HepG2 (cell line): ENCODE results near the gene MYO7A. TPM values are rescaled to one million over a fixed set of nuclear protein-coding genes. Genes with fewer than 3 reads are reported as not detected.

Experiments used
- ATAC-seq: fragments of 200-7000 bp; cut with Tn5 transposase; 3 replicates; pipeline ENCODE4 v1.9.1; 2020; ENCODE audit warnings: mild to moderate bottlenecking, moderate library complexity
- BruUV-seq: library from RNA; stranded (reverse); fragments of 400-500 nt; replicated peaks from 2 replicates; lab custom pipeline; 2021; lab: Mats Ljungman, UMichigan
- CTCF ChIA-PET: fragments of 300-600 bp; formaldehyde crosslinking; extraction: SDS; loops from one replicate; lab custom pipeline; 2021; ENCODE audit warnings: low total read pairs, inconsistent platforms, low intra/inter-chr PET ratio; lab: Yijun Ruan, JAX
- POLR2A ChIA-PET: fragments of 350-600 bp; sonication (Branson Sonifier 250); formaldehyde crosslinking; loops from one replicate; lab custom pipeline; 2020; ENCODE audit warnings: antibody characterized with exemption, inconsistent platforms; lab: Yijun Ruan, JAX
- DNase-seq: peaks from one replicate; pipeline ENCODE4 v3.0.0-alpha.2; 2015; ENCODE audit warnings: low spot score
- FAIRE-seq: peaks from 3 replicates; lab custom pipeline; 2011; peaks lifted over from hg19 to GRCh38; lab: Jason Lieb, UNC
- H2AFZ ChIP-seq: one replicate; pipeline ENCODE4 v1.6.1; 2011; ENCODE audit warnings: low read length, inconsistent platforms
- H3K27ac ChIP-seq: fragments of 300-600 bp; 3 replicates; pipeline ENCODE4 v1.8.0; 2011; ENCODE audit warnings: mixed run types, mild to moderate bottlenecking, mixed read lengths, low read length, inconsistent platforms; ENCODE audit not compliant: insufficient read depth; ENCODE audit errors: extremely low read length
- H3K27me3 ChIP-seq, 2 experiments: fragments of 200-600 bp in 1 of 2; 2 replicates in 1 of 2; 3 replicates in 1 of 2; pipeline versions ENCODE4 v1.6.0 to v1.8.0; 2011; ENCODE audit warnings: low read length in 2 of 2, mild to moderate bottlenecking in 2 of 2, moderate library complexity in 2 of 2, inconsistent platforms in 1 of 2; ENCODE audit not compliant: insufficient read depth in 2 of 2, control insufficient read depth in 1 of 2
- H3K36me3 ChIP-seq, 2 experiments: fragments of 200-600 bp in 1 of 2; replicated peaks in 1 of 2; 2 replicates in 1 of 2; 3 replicates in 1 of 2; pipeline versions ENCODE4 v1.5.1 to v1.8.0; 2011; ENCODE audit warnings: low read length in 2 of 2, inconsistent platforms in 1 of 2; ENCODE audit not compliant: insufficient read depth in 2 of 2, control insufficient read depth in 1 of 2
- H3K4me1 ChIP-seq: 2 replicates; pipeline ENCODE4 v1.5.1; 2012; ENCODE audit warnings: low read length, inconsistent platforms; ENCODE audit not compliant: insufficient read depth
- H3K4me2 ChIP-seq: 2 replicates; pipeline ENCODE4 v1.6.0; 2011; ENCODE audit warnings: low read depth, low read length, inconsistent platforms
- H3K4me3 ChIP-seq, 3 experiments: fragments of 200-600 bp in 1 of 3; sonication (generic), shearing (Covaris generic) in 1 of 3; replicated peaks in 1 of 3; 2 replicates each; pipeline ENCODE4 v1.5.1; 2011 to 2016; ENCODE audit warnings: low read length in 3 of 3, inconsistent platforms in 2 of 3, low read depth in 2 of 3, mild to moderate bottlenecking in 2 of 3, control low read depth in 1 of 3, mixed read lengths in 1 of 3; ENCODE audit not compliant: insufficient read depth in 1 of 3
- H3K79me2 ChIP-seq: one replicate; pipeline ENCODE4 v1.6.1; 2011; ENCODE audit warnings: low read length, inconsistent platforms; ENCODE audit not compliant: insufficient read depth
- H3K9ac ChIP-seq: 2 replicates; pipeline ENCODE4 v1.6.0; 2011; ENCODE audit warnings: mild to moderate bottlenecking, low read depth, low read length, inconsistent platforms; ENCODE audit not compliant: insufficient read depth
- H3K9me3 ChIP-seq: 2 replicates; pipeline ENCODE4 v1.5.1; 2012; ENCODE audit warnings: mild to moderate bottlenecking, low read length
- H4K20me1 ChIP-seq: 2 replicates; pipeline ENCODE4 v1.6.0; 2011; ENCODE audit warnings: inconsistent platforms, mild to moderate bottlenecking, low read length, moderate library complexity; ENCODE audit not compliant: insufficient read depth
- ATRX ChIP-seq: sonication (generic); formaldehyde crosslinking; IDR thresholded peaks from 2 replicates; pipeline ENCODE4 v1.4.0; 2020; ENCODE audit warnings: missing genetic modification reagents, borderline replicate concordance
- DRAP1 ChIP-seq: IDR thresholded peaks from 2 replicates; pipeline ENCODE4 v1.6.1; 2016; ENCODE audit warnings: missing genetic modification reagents, missing compliant biosample characterization
- GABPA ChIP-seq, 2 experiments: IDR thresholded peaks; 2 replicates each; pipeline ENCODE4 v1.6.1; 2011 to 2016; ENCODE audit warnings: low read depth in 2 of 2, low read length in 1 of 2, missing biosample characterization in 1 of 2, missing genetic modification characterization in 1 of 2
- MZF1 ChIP-seq: sonication (generic); formaldehyde crosslinking; IDR thresholded peaks from 2 replicates; pipeline ENCODE4 v1.8.1; 2023; ENCODE audit warnings: mild to moderate bottlenecking, missing genetic modification reagents, borderline replicate concordance
- NR1H2 ChIP-seq: sonication (generic); formaldehyde crosslinking; IDR thresholded peaks from 2 replicates; pipeline ENCODE4 v1.8.1; 2022; ENCODE audit warnings: low read depth, missing genetic modification reagents, borderline replicate concordance
- RAD51 ChIP-seq: fragments of 450-650 bp; IDR thresholded peaks from 2 replicates; pipeline ENCODE4 v1.6.1; 2016; ENCODE audit warnings: borderline replicate concordance
- ZBED4 ChIP-seq: sonication (generic); formaldehyde crosslinking; IDR thresholded peaks from 2 replicates; pipeline ENCODE4 v1.4.0; 2020; ENCODE audit warnings: missing genetic modification reagents, borderline replicate concordance
- ZBTB42 ChIP-seq: sonication (generic); formaldehyde crosslinking; IDR thresholded peaks from 2 replicates; pipeline ENCODE4 v1.5.0; 2020; ENCODE audit warnings: mild to moderate bottlenecking, missing genetic modification reagents
- ZMAT3 ChIP-seq: sonication (generic); formaldehyde crosslinking; conservative IDR thresholded peaks from 2 replicates; pipeline ENCODE4 v1.7.0; 2021; ENCODE audit warnings: missing genetic modification reagents
- ZNF20 ChIP-seq: sonication (generic); formaldehyde crosslinking; IDR thresholded peaks from 2 replicates; pipeline ENCODE4 v1.4.0; 2020; ENCODE audit warnings: mild to moderate bottlenecking, moderate library complexity, missing genetic modification reagents
- ZNF24 ChIP-seq: fragments of 450-650 bp; IDR thresholded peaks from 2 replicates; pipeline ENCODE4 v1.6.1; 2017; ENCODE audit warnings: antibody characterized with exemption, mild to moderate bottlenecking
- ZNF441 ChIP-seq: sonication (generic); formaldehyde crosslinking; IDR thresholded peaks from 2 replicates; pipeline ENCODE4 v1.7.0; 2021; ENCODE audit warnings: missing genetic modification reagents, borderline replicate concordance
- ZNF503 ChIP-seq: sonication (generic); formaldehyde crosslinking; IDR thresholded peaks from 2 replicates; pipeline ENCODE4 v1.4.0; 2020; ENCODE audit warnings: missing genetic modification reagents
- ZNF839 ChIP-seq: sonication (generic); formaldehyde crosslinking; IDR thresholded peaks from 2 replicates; pipeline ENCODE4 v1.4.0; 2020; ENCODE audit warnings: missing genetic modification reagents, mild to moderate bottlenecking, borderline replicate concordance
- ZNF878 ChIP-seq: sonication (generic); formaldehyde crosslinking; IDR thresholded peaks from 2 replicates; pipeline ENCODE4 v1.8.1; 2023; ENCODE audit warnings: mild to moderate bottlenecking, missing genetic modification reagents, moderate library complexity
- WGBS: methylation state at CpG from one replicate; pipeline ENCODE4 v1.1.6; 2017; ENCODE audit warnings: low lambda C conversion rate; 5-methylcytosine and 5-hydroxymethylcytosine counted together
- in situ Hi-C: cut with HindIII; loops from 2 replicates; pipeline ENCODE4 v1.10.0; 2017; ENCODE audit warnings: low pct_unique_long_range_greater_than_20kb; ENCODE audit not compliant: extremely low pct_ligation_motif_present
- intact Hi-C: fragments of 100-400 bp; cut with micrococcal nuclease; formaldehyde crosslinking; loops from one replicate; pipeline ENCODE4 v1.10.0; 2022; ENCODE audit not compliant: unreplicated experiment
- polyA plus RNA-seq, 8 experiments: library from polyadenylated mRNA; depleted of rRNA in 3 of 8; stranded (reverse) in 7 of 8; unstranded in 1 of 8; fragments of >200 nt; fragmentation: Illumina TruSeq in 4 of 8; extraction: Trizol in 4 of 8; gene quantifications; 2 replicates each; pipeline versions ENCODE4 v1.2.1 to v1.2.3, GENCODE V29; 2011 to 2016; ENCODE audit warnings: low read depth in 4 of 8, missing spikeins in 1 of 8, mixed read lengths in 1 of 8; ENCODE audit not compliant: insufficient read depth in 1 of 8
- total RNA-seq, 5 experiments: library from RNA; depleted of rRNA; stranded (reverse); fragments of >200 nt; fragmentation: Illumina TruSeq; extraction: Trizol; gene quantifications; 2 replicates each; pipeline ENCODE4 v1.2.3, GENCODE V29; 2016; ENCODE audit warnings: low read depth in 1 of 5
- TF ChIP-seq, protein P1 (sequence below): sonication (generic); formaldehyde crosslinking; IDR thresholded peaks from 2 replicates; pipeline ENCODE4 v1.9.0; 2021; ENCODE audit warnings: missing genetic modification reagents, mild to moderate bottlenecking, borderline replicate concordance

The MYO7A gene
- total and polyA plus RNA-seq, 2 of the 13 experiments (the other 11 are each of a cell fraction or from before 2014, with no cell fraction given) = 7.5 to 10.0 TPM

DNA sequence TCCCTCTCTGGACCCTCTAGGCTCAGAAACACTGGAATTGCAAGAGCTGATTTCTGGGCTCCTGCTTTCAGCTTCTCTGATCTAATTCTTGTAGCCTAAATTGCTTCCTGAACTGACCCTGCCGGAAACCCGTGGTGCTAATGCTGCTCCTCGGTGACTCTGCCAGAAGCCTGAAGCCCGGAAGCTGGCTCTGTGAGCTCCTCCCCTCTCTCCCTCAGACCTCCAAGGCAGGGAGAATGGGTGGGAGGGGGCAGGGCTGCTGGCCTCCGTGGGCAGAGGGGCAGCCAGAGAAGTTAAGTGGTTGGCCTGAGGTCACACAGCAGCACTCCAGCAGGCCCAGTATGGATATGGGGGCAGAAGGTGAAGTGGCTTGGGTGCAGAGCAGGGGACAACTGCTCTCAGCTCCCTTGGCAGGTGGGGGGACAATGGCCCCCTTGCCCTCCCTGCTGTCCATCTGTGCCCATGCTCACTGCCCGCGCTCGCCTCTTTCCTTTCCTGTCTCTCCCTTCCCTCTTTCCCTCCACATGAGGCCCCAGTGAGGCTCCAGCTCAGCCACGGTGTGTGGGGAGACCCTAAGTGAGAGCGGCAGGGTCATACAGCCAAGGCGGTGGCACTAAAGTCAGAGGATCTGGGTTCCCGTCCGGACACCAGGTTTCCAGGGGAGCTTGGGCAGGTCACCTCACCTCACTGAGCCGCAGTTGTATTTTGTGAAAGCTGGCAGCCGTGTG is 45.0 kb upstream of the MYO7A start:
- in situ Hi-C loops = no loop called here
- H4K20me1 ChIP-seq = no peaks in the 10 kb centered on the region
- TF ChIP-seq ZBED4 (CRISPR knock-in tag) (no peak), ZNF839 (CRISPR knock-in tag) (no peak), NR1H2 (CRISPR knock-in tag) (no peak), MZF1 (CRISPR knock-in tag) (no peak), ZNF503 (no peak), ZNF24 (no peak), ZMAT3 (CRISPR knock-in tag) (no peak), ZNF20 (CRISPR knock-in tag) (no peak), ATRX (CRISPR knock-in tag) (no peak), ZNF441 (no peak), ZNF878 (CRISPR knock-in tag) (no peak), DRAP1 (CRISPR knock-in tag) (no peak), ZBTB42 (no peak), RAD51 (no peak), GABPA (IDR thresholded peaks at IDR 0.05; ENCODE audit: low read depth, low read length) (no peak), GABPA (CRISPR knock-in tag; IDR thresholded peaks at IDR 0.05; ENCODE audit: low read depth) (peak; percentile 24; the same call in 1 of the 2 replicates)
- TF ChIP-seq, protein P1, sequence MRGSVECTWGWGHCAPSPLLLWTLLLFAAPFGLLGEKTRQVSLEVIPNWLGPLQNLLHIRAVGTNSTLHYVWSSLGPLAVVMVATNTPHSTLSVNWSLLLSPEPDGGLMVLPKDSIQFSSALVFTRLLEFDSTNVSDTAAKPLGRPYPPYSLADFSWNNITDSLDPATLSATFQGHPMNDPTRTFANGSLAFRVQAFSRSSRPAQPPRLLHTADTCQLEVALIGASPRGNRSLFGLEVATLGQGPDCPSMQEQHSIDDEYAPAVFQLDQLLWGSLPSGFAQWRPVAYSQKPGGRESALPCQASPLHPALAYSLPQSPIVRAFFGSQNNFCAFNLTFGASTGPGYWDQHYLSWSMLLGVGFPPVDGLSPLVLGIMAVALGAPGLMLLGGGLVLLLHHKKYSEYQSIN (CRISPR knock-in tag) = no peak

More for the DNA sequence above, 45.0 kb upstream of the MYO7A start:
- POLR2A ChIA-PET = interaction anchor here (1.0 to 1.6 kb wide), 3 partner anchors 8 to 16 kb away, joined by 4 to 9 read pairs (median 5); partner anchors contain the start of gene CAPN5
- H3K79me2 ChIP-seq = no peaks in the 10 kb centered on the region
- CTCF ChIA-PET = no interaction called here
- intact Hi-C loops = no loop called here
- H3K36me3 ChIP-seq = no peaks in the 10 kb centered on the region
- FAIRE-seq (no peak), ATAC-seq (0 out of 3 replicates have a peak, but pooled peaks have one; percentile 6), DNase-seq (no peak)
- 62% methylated on average over 11 of the region's 15 CpGs for WGBS
- H3K27ac ChIP-seq = no peak overlapping the region
- no peak overlapping the region for H2AFZ ChIP-seq
- H3K4me3 ChIP-seq = peak overlapping the region in 1 of 3 experiments; percentile 56; a peak in 1 of 6 replicates
- H3K9ac ChIP-seq = no peak overlapping the region
- H3K9me3 ChIP-seq = no peaks in the 10 kb centered on the region
- BruUV-seq = no TSS peak
- H3K27me3 ChIP-seq = peaks cover 5 to 8% of the 10 kb centered on the region in 2 experiments; a peak in 2 of 5 replicates
- peaks cover 54% of the 10 kb centered on the region for H3K4me1 ChIP-seq
- H3K4me2 ChIP-seq = peak overlapping the region; percentile 62
